Effector CD8-positive, alpha-beta T cell (primary cell): ENCODE data around the gene FLNC.

Experiments used
- DNase-seq: peaks from one replicate; lab custom pipeline; 2025; lab: John Stamatoyannopoulos, UW

Gene FLNC

GRCh38 chr7:128863433-128863989 is 33.3 kb downstream of the FLNC start:
- DNase-seq = peak; percentile 28

- DNase-seq = no peak
Observed at GRCh38 chr7:128865303-128865702, 35.1 kb downstream of the FLNC start.

- DNase-seq = no peak
Observed at GRCh38 chr7:128865996-128866877, 36.0 kb downstream of the FLNC start.

- no peak for DNase-seq
Observed at GRCh38 chr7:128867241-128867640, 37.0 kb downstream of the FLNC start.

- DNase-seq = no peak
Observed at GRCh38 chr7:128867842-128868623, 37.8 kb downstream of the FLNC start.

GRCh38 chr7:128868624-128869137 is 38.5 kb downstream of the FLNC start:
- no peak for DNase-seq

- peak; percentile 23 for DNase-seq
Observed at GRCh38 chr7:128869138-128869943, 39.1 kb downstream of the FLNC start.

GRCh38 chr7:128869944-128870285 is 39.7 kb downstream of the FLNC start:
- no peak for DNase-seq

GRCh38 chr7:128871050-128871449 is 40.8 kb downstream of the FLNC start:
- no peak for DNase-seq

GRCh38 chr7:128872394-128872824 is 42.2 kb downstream of the FLNC start:
- DNase-seq = no peak

- no peak for DNase-seq
Observed at GRCh38 chr7:128873234-128873633, 43.0 kb downstream of the FLNC start.

- no peak for DNase-seq
Observed at GRCh38 chr7:128874140-128875031, 44.2 kb downstream of the FLNC start.

- DNase-seq = no peak
Observed at GRCh38 chr7:128875523-128875948, 45.3 kb downstream of the FLNC start.

GRCh38 chr7:128876127-128876526 is 45.9 kb downstream of the FLNC start:
- DNase-seq = no peak

GRCh38 chr7:128876586-128876977 is 46.4 kb downstream of the FLNC start:
- no peak for DNase-seq

GRCh38 chr7:128876978-128877755 is 47.0 kb downstream of the FLNC start:
- DNase-seq = no peak

- DNase-seq = no peak
Observed at GRCh38 chr7:128877756-128878120, 47.5 kb downstream of the FLNC start.

GRCh38 chr7:128878226-128879105 is 48.3 kb downstream of the FLNC start:
- DNase-seq = no peak

GRCh38 chr7:128879461-128879938 is 49.3 kb downstream of the FLNC start:
- DNase-seq = no peak
